Measurements from ENCODE around the gene DOCK9. TPM values are rescaled to one million over a fixed set of nuclear protein-coding genes. Genes with fewer than 3 reads are reported as not detected.
A peak's percentile ranks its signal among the peaks of the same experiment; 100 is the strongest.
"Not testable (repeated sequence)": the region's sequence is repeated elsewhere in the genome, so short reads cannot be mapped to it uniquely, and the experiment has no call there.

Gene DOCK9
- total RNA-seq, 4 donors from 2014 or later, result 121 to 240 (median 200) TPM

DNA sequence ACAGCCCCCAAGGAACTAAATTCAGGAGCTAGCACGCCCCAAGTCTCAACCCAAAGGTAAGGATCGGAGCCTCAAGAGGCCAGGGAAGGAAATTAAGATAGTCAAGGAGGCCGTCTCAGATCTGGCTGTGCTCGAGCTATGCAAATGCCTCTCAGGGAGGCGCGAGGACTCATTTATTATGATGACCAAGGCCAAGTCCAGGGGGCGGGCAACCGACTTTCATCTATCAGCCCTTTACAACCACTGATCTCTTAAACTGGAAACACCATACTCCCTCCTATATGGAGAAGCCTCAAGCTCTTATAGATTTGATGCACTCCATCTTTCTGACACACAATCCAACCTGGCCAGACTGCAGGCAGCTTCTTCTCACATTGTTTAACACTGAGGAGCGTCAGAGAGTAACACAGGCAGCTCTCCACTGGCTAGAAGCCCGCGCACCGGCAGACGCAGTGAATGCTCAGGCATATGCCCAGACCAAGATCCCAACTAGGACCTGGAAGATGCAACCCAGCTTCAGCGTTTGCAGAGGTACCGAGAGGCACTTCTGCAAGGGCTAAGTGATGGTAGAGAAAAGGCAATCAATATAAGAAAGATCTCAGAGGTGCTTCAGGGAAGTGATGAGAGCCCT is 215.8 kb downstream of the DOCK9 start:
- 67% methylated on average over 15 of the region's 15 CpGs for WGBS
- H3K4me1 ChIP-seq, result peaks cover 9% of the 10 kb centered on the region
- H3K27me3 ChIP-seq, result peaks cover 8% of the 10 kb centered on the region
- peak overlapping the region; percentile 32 for H3K4me3 ChIP-seq
- H3K36me3 ChIP-seq, result no peaks in the 10 kb centered on the region
- H3K27ac ChIP-seq, result no peak overlapping the region
- no peaks in the 10 kb centered on the region for H3K9me3 ChIP-seq
- no peak for DNase-seq (ENCODE audit: low spot score in 2 of 2)
- no peak for TF ChIP-seq EP300 (IDR thresholded peaks at IDR 0.05)
- TF ChIP-seq POLR2A (IDR thresholded peaks at IDR 0.05), result no peak
- TF ChIP-seq POLR2AphosphoS5 (IDR thresholded peaks at IDR 0.05), result no peak
- TF ChIP-seq, protein P1, sequence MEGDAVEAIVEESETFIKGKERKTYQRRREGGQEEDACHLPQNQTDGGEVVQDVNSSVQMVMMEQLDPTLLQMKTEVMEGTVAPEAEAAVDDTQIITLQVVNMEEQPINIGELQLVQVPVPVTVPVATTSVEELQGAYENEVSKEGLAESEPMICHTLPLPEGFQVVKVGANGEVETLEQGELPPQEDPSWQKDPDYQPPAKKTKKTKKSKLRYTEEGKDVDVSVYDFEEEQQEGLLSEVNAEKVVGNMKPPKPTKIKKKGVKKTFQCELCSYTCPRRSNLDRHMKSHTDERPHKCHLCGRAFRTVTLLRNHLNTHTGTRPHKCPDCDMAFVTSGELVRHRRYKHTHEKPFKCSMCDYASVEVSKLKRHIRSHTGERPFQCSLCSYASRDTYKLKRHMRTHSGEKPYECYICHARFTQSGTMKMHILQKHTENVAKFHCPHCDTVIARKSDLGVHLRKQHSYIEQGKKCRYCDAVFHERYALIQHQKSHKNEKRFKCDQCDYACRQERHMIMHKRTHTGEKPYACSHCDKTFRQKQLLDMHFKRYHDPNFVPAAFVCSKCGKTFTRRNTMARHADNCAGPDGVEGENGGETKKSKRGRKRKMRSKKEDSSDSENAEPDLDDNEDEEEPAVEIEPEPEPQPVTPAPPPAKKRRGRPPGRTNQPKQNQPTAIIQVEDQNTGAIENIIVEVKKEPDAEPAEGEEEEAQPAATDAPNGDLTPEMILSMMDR (IDR thresholded peaks at IDR 0.05), result no peak

DNA sequence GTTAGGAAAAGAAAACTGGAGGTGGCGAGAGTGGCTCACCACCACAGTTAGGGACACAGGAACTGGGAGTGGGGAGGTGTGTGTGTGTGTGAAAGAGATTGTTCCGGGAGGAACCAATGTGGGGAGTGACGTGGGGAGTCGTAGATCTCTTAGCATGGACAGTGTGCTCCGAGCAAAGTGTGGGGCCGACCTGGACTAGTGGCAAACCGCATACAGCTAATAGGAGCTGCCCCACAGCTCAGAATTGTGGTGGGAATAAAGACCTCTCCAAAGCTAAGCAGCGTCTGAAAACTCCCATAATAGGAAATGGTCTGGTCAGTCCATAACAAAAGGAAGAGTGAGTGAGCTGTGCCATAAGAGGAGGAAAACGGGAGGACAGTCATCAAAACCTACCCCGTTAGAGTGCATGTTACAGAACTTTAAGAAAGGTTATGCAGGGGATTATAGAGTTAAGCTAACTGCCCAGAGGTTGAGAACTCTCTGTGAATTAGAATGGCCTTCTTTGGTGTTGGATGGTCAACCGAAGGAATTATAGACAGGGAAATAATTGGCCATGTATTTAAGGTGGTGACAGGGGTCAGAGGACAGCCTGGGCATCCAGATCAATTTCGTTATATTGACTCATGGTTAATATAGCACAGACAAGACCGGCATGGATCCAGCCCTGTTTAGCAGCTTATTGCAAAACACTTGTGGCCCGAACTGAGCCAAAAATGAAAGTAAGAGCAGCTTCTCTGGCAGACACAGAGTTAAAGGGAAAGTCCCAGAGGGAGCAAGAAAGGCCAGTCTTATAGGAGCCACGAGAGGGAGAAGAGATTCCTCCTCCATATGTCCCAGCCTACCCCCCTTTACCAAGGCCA is 216.5 kb downstream of the DOCK9 start:
- TF ChIP-seq EP300 (IDR thresholded peaks at IDR 0.05), result no peak
- TF ChIP-seq, protein P1 (IDR thresholded peaks at IDR 0.05), result no peak
- TF ChIP-seq POLR2AphosphoS5 (IDR thresholded peaks at IDR 0.05), result no peak
- no peak for TF ChIP-seq POLR2A (IDR thresholded peaks at IDR 0.05)
- Histone ChIP-seq H3K27me3 (peaks cover under 1% of the 10 kb centered on the region), H3K4me3 (peak overlapping the region; percentile 32), H3K36me3 (no peaks in the 10 kb centered on the region), H3K27ac (no peak overlapping the region), H3K4me1 (peaks cover 9% of the 10 kb centered on the region), H3K9me3 (no peaks in the 10 kb centered on the region)
- WGBS, result 61% methylated on average over 15 of the region's 15 CpGs
- no peak for DNase-seq (ENCODE audit: low spot score in 2 of 2)

GRCh38 chr13:98755729-98756128 is 222.1 kb downstream of the DOCK9 start:
- TF ChIP-seq, protein P1 (IDR thresholded peaks at IDR 0.05), result no peak
- no peak for TF ChIP-seq POLR2AphosphoS5 (IDR thresholded peaks at IDR 0.05)
- TF ChIP-seq POLR2A (IDR thresholded peaks at IDR 0.05), result no peak
- no peak for TF ChIP-seq EP300 (IDR thresholded peaks at IDR 0.05)
- 90% methylated on average over 7 of the region's 9 CpGs for WGBS
- no peak overlapping the region for H3K4me3 ChIP-seq

DNA sequence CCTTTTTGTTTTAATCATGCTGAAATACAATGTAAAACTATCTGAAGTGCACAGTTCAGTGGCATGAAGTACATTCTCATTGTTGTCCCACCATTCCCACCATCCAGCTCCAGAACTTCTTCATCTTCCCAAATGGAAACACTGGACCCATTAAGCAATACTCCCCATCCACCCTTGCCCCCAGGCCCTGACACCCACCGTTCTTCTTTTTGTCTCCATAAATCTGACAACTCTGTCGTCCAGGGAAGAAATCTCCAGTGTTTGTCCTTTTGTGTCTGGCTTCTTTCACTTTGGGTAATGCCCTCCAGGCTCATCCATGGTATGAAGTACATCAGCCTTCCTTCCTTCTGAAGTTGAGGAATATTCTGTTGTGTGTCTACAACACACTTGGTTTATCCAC is 222.7 kb downstream of the DOCK9 start:
- 51% methylated on average over 2 of the region's 2 CpGs for WGBS
- no peak for TF ChIP-seq POLR2AphosphoS5 (IDR thresholded peaks at IDR 0.05)
- TF ChIP-seq, protein P1 (IDR thresholded peaks at IDR 0.05), result no peak
- no peak for TF ChIP-seq EP300 (IDR thresholded peaks at IDR 0.05)
- TF ChIP-seq POLR2A (IDR thresholded peaks at IDR 0.05), result no peak
- peaks cover 38% of the 10 kb centered on the region for H3K27me3 ChIP-seq
- H3K27ac ChIP-seq, result no peak overlapping the region
- no peaks in the 10 kb centered on the region for H3K36me3 ChIP-seq
- H3K9me3 ChIP-seq, result no peaks in the 10 kb centered on the region
- H3K4me1 ChIP-seq, result peaks cover 15% of the 10 kb centered on the region
- no peak overlapping the region for H3K4me3 ChIP-seq
- DNase-seq (ENCODE audit: low spot score in 2 of 2), result no peak

More at GRCh38 chr13:98755729-98756128, 222.1 kb downstream of the DOCK9 start:
- H3K27me3 ChIP-seq, result peaks cover 37% of the 10 kb centered on the region
- no peak for DNase-seq (ENCODE audit: low spot score in 2 of 2)
- no peaks in the 10 kb centered on the region for H3K9me3 ChIP-seq
- no peaks in the 10 kb centered on the region for H3K36me3 ChIP-seq
- no peak overlapping the region for H3K27ac ChIP-seq
- peaks cover 15% of the 10 kb centered on the region for H3K4me1 ChIP-seq

DNA sequence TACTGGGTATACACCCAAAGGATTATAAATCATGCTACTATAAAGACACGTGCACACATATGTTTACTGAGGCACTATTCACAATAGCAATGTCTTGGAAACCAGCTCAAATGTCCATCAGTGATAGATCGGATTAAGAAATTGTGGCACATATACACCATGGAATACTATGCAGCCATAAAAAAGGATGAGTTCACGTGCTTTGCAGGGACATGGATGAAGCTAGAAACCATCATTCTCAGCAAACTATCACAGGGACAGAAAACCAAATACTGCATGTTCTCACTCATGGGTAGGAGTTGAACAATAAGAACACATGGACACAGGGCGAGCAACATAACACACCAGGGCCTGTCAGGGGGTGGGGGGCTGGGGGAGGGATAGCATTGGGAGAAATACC is 223.4 kb downstream of the DOCK9 start:
- not testable (repeated sequence) for H3K27ac ChIP-seq; H3K36me3 ChIP-seq; H3K4me3 ChIP-seq; H3K9me3 ChIP-seq; DNase-seq (ENCODE audit: low spot score in 2 of 2)
- Histone ChIP-seq H3K4me1 (peaks cover 15% of the 10 kb centered on the region), H3K27me3 (peaks cover 38% of the 10 kb centered on the region)
- WGBS, result 96% methylated on average over 4 of the region's 4 CpGs

All from suprapubic skin (tissue), 4 donors.